Fibroblast of skin of left quadriceps (primary cell): ENCODE data around the gene RALGAPA1.
"Not testable (repeated sequence)": the region's sequence is repeated elsewhere in the genome, so short reads cannot be mapped to it uniquely, and the experiment has no call there.

Source experiments
- DNase-seq, 2 experiments: peaks; one replicate each; pipeline ENCODE4 v3.0.0-alpha.2; 2013; ENCODE audit warnings: low read depth in 2 of 2

The RALGAPA1 gene

DNA sequence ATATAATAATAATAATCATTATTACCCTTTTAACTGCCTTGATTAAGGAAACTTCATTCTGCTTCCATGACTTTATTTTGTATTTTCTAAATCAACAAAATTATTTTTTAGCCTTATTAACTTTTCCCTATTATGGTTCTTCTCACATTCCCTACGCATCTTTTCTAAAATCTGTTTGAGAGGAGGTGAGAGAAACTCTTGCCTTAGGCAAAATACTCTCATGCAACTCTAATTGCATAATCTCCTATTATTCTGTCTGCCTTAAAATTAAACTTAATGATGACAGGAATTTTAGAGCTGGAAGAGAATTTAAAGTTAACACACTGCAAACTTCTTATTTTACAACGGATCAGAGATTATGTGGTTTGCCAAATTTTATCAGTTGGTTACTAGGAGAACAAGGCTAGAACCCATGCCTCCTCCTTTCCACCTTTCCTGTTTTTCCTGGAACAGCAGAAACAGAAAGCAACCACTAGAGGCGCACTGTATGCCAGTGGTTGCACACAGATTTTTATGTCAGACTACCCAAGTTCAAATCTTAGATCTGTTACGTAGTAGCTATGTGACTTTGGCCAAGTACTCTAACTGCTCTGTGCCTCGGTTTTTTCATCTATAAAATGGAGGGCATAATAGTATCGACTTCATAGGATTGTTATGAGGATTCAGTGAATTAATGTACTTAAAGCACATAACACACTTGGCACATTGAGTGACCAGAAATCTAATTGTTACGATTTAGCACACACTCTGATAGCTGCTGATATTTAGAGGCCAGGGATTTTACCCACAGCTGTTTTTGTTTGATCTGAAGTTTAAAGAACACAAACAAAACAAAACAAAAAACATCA, 12.7 kb upstream of the RALGAPA1 start:
- DNase-seq, result no peak

DNA sequence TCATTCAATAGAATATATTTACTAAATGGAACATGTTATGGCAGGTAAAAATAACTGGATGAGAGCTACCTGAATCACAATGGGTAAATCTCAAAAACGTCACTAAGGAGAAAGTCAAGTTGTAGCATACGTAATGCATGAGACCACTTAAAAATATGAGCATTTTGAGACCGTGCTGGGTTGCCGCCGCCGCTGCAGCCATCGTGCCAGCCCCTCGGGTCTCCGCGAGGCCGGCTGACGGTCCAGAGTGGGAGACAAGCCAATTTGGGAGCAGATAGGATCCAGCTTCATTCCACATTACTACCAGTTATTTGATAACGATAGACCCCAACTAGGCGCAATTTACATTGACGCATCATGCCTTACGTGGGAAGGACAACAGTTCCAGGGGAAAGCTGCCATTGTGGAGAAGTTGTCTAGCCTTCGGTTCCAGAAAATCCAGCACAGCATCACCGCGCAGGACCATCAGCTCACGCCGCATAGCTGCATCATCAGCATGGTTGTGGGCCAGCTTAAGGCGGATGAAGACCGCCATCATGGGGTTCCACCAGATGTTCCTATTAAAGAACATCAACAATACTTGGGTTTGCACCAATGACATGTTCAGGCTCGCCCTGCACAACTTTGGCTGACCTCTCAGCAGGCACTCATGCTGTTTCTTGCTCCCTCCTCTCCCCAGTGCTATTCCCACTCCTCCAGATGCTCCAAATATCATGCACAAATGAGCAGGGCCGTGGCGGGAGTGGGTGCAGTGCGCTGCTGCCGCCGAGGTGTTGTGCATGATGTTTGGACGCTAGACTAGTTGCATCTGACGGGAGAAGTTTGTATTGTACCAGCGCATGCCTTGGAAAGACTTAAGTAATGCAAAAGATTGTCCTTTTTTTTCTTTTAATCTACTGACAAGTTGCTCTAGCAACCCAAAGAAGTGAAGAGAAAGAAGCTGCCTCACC, 10.8 kb upstream of the RALGAPA1 start:
- DNase-seq, result no peak

DNA sequence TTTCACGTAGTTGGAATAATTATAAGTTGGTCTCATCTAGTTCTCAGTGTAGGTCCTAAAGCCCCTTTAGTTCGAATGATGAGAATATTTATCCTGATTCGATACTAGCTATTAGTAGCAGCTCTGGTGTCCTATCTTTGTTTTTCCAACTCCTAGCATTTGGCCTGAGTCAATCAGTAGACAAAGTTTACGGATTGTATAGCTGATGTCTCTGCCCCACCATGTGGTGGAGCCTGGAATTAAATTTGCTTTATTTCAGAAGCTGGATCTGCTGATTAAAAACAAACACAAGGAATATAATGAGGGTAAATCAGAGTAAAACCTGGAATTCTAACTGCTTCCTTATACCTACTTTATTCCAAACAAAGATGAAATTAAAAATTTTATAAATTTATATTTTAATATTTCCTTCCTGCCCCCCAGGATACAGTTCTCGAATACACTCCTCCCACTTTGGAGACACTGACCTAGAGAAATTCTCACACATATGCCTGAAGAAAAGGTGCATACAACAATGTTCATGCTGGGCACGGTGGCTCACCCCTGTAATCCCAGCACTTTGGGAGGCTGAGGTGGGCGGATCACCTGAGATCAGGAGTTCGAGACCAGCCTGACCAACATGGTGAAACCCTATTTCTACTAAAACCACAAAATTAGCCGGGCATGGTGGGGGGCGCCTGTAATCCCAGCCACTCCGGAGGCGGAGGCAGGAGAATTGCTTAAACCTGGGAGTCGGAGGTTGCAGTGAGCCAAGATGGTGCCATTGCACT, 9.4 kb upstream of the RALGAPA1 start:
- no peak for DNase-seq

DNA sequence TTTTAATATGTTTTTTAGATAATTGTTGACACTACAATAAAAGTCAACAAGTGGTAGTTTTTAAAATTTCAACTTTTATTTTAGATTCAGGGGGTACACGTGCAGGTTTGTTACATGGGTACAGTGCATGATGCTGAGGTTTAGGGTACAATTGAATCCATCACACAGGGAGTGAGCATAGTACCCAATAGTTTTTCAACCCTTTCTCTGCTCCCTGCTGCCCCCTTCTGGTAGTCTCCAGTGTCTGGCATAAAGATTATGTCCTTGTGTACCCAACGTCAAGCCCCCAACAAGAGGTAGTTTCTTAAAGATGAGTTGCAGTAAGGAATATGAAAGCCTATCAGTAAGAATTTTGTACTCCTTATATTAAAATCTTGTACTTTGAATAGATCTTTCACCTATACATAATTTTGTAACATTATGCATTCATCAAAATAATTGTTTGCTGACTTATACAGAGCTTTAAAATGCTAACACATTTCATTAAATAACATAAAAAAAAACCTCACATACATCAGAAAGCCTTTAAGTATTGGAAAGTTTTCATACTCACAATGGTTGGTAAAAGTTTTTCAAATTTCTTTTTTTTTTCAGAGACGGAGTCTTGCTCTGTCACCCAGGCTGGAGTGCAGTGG, 5.4 kb upstream of the RALGAPA1 start:
- DNase-seq, result no peak

DNA sequence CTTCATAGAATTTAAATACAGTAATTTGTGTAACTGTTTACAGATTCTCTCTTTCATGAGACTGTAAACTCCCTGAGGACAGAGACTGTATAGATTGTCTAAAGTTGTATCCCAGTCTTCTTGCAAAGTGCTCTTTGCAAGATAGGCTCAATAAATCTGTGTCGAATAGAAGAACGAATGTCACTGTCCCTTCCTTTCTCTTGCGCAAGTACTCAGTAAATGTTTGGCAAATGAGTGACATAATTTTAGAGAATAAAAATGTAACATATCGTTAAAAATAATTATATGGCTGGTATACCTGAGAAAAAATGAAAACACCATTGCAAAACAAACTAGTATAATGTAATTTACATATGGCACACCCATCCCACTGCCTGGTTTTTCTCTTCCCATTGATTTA, 1.9 kb upstream of the RALGAPA1 start:
- DNase-seq, result no peak

DNA sequence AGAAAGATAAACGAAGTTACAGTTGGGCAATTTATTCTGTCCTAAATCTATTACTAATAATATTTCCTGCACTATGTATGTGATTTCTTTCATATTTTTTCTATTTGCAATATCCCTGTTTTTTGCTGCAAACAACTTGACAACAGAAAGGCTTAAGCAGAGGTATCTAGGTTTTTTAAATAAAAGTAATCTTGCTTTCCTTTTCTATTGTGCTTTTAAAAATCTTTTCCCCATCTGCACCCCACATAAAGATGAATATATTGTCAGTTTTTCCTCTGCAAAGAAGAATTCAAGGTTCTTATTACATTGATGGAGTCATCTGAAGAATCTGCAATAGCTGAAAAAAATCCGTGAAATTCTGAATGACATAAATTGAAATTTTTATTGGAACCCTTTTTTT, 502 bp upstream of the RALGAPA1 start:
- DNase-seq, result no peak

DNA sequence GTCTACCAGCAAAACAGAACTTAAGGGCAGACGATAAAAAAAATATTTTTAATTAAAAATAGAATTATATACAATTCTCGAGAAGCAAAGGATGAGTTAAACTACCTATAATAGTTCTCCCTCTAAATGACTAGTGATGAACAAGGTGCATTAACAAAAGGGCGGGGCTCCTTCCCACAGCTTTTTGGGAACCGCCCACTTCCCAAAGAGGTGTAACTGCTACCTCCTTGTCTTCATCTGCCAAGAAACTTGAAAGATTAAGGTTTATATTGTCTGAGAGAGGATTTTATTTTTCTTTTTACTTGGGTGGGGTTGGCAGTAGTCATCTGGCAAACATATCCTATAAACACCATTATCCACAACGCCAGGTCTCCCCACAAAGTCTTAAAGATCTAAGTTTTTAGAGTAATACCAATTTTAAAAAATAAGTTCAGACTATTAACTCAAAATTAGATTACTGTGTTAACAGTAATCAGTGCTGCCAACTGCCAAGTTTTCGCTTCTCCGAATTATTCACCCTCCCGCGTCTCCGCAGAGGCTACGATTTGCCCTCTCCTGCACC, 938 bp downstream of the RALGAPA1 start:
- no peak for DNase-seq

DNA sequence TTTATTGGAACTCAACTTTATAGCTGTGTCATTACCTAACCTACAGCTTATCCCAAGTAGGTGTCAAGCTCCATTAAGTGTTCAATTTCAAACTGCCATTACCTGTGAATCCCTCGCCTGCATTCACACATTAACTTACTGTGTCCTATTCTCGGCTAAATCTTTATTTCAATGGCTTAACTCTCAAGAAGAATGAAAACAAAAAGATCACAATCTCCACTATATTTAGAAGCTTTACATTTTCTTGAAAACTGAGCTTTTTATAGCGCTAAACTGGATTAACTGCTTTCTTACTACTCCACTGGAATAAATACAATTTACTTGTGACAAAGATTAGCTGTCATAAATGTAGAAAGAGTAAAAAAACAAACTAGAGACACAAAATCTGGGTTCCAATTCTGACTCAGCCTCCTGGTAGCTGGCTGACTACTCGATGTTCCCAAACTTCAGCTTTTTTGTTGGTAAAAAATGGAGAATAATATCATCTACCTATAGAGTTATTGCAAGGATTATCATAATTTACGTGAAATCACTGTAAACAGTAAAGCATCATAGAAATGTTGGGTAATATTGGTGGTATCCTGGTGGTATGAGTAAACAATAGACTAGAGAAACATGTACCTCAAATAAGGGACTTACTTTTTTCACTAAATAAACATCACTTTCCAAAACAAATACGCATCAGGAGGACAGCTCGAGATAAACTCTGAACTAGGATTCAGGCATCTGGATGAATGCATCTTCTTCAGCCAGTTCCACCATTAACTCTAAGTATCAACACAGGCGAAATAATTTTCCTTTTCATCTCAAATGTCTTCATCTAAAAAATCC, 1.7 kb downstream of the RALGAPA1 start:
- no peak for DNase-seq

DNA sequence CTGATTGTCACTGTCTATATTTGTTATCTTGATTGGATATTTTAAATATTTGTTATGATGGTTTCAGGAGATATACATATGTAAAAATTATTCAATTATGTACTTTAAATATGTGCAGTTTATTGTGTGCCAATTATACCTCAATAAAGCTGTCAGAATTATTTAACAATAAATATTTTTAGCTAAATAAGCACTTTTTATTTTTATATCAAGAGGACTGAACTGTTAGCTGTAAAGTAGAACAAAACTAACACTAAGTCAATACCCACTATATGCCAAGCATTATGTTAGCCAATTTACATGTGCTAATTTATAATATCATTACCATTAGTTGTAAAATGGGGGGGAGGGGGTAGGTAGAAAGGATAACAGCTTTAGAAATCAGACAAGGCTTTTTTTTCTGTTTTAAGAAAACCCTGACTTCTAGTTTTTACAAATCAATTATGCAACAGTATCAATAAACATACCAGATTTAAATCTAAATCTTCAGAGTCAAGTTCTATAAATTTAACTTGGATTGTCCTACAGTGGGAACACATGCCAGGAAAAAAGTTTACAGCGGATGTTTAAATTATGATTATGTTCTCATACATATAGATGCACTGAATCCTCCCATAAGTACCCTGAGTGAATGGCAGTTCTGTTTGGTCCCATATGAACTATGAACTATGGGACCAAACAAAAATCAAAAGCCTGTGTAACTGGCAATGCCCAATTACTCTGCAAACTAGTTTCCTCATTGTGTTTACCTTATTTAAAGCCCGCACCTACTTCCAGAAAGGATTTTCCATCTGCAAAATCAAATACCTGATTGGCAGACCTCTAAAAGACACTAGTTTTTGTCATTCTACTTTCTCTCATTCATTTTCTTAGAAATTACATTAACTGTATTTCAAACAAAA, 2.8 kb downstream of the RALGAPA1 start:
- DNase-seq, result no peak

DNA sequence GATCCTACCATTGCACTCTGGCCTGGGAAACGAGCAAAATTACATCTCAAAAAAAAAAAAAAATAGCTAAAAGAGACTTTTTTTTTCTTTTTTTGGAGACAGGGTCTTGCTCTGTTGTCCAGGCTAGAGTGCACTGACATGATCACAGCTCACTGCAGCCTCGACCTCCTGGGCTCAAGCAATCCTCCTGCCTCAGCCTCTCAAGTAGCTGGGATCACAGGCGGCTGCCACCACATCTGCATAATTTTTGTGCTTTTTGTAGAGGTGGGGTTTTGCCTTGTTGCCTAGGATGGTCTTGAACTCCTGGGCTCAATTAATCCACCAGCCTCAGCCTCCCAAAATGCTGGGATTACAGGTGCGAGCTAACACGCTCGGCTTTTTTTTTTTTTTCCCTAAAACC, 11.3 kb downstream of the RALGAPA1 start:
- no peak for DNase-seq

DNA sequence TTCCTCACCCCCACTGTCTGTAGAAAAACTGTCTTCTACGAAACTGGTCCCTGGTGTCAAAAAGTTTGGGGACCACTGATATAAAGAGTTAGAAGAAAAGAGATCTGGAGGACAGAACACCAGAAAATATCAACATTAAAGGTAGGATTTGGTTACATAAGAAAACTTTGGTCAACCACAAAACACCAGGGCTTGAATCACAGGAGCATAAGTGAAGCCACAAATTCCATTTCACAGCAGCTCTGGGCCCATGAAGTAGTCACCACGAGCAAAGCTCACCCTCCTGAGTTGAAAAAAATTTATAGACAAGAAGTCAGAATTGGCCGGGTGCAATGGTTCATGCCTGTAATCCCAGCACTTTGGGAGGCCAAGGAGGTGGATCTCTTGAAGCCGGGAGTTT, 19.4 kb downstream of the RALGAPA1 start:
- no peak for DNase-seq

DNA sequence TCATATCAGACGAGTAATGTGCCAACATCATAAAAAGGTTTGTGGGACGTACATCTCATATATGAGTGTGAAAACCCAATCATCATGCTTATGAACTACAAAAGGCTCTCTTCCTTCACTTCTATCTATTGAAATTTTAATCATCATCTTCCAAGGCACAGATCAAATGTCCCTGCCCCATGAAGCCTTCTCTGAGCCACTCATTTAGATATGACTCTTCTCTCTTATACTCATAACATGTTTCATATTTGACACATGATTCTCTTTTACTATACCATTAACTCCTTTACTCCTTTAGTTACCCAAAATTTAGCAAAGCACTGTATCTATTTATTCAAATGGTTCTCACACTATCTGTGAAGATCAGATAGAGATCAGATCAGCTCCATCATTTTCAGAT, 22.2 kb downstream of the RALGAPA1 start:
- no peak for DNase-seq

DNA sequence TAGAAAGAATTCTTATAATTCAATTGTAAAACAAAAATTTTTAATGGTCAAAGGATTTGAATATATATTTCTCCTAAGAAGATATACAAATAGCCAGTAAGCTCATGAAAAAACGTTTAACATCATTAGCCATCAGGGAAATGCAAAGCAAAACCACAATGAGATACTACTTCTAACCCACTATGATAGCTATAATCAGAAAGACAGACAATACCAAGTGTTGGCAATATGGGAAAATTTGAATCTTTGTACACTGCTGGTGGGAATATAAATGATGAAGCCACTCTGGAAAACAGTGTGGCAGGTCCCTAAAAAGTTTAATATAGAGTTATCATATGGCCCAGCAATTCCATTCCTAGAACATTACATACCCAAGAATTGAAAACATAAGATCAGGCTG, 25.4 kb downstream of the RALGAPA1 start:
- DNase-seq, result no peak

DNA sequence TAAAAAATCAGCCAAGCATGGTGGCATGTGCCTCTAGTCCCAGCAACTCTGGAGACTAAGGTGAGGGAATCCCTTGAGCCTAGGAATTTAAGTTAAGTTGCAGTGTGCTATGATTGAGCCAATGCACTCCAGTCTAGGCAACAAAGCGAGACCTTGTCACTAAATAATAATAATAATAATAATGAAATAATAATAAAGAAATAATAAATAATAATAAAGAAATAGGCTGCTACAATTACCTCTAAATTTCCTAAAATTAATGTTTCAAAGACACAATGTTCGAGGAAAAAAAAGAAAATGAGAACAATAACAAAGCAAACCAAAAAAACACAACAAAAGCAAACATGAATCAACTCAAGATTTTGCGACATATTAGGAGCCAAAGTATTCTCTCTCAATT, 29.7 kb downstream of the RALGAPA1 start:
- DNase-seq, result no peak

DNA sequence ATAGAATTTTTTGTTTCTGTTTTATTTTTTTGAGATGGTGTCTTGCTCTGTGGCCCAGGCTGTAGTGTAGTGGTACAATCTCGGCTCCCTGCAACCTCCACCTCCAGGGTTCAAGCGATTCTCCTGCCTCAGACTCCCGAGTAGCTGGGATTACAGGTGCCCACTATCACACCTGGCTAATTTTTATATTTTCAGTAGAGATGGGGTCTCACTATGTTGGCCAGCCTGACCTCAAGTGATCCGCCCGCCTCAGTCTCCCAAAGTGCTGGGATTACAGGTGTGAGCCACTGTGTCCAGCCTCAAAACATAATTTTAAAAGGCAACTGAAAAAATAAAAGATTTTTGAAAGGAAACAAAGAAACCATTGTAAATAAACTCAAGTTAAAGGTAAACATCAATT, 31.5 kb downstream of the RALGAPA1 start:
- not testable (repeated sequence) for DNase-seq

DNA sequence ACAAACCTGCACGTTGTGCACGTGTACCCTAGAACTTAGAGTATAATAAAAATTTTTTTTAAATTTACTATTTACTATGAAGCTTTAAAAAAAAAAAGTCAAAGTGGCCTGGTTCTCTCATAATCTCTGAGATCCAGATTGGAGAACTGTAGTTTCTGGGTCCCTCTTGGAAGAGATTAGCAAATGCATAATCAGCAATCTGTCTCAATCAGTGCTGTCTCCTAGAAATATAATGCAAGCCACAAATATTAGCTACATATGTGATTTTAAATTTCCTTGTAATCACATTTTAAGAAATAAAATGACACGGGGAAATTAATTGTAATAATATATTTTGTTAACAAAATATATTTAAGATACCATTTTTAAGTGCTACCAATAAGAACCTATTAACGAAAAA, 32.3 kb downstream of the RALGAPA1 start:
- DNase-seq, result no peak

DNA sequence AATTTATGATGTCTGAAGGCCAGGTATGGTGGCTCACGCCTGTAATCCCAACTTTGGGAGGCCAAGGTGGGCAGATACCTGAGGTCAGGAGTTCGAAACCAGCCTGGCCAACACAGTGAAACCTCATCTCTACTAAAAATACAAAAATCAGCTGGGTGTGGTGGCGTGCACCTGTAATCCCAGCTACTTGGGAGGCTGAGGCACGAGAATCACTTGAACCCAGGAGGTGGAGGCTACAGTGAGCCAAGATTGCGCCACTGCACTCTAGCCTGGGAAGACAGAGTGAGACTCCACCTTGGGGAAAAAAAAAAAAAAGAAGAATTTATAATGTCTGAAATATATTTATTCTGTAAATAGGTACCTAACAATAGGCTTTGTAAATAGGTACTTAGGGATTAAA, 33.0 kb downstream of the RALGAPA1 start:
- not testable (repeated sequence) for DNase-seq

DNA sequence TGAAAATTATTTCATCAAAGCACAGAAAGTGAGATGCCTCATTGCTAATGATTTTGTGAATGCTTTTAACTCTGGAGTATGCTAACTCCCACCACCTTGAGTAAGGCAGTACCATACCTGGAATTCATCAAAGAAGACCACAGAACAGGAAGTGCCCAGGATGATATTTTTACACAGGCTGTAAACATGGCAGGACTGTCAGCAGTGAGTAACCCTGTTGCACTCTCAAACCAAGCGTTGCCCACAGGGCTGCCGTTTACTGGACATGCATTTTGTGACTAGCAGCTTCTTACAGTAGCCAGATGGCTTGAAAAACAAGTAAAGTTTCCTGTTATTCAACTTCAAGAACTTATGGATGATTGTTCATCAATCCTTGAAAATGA, 42.4 kb downstream of the RALGAPA1 start:
- DNase-seq, result no peak

DNA sequence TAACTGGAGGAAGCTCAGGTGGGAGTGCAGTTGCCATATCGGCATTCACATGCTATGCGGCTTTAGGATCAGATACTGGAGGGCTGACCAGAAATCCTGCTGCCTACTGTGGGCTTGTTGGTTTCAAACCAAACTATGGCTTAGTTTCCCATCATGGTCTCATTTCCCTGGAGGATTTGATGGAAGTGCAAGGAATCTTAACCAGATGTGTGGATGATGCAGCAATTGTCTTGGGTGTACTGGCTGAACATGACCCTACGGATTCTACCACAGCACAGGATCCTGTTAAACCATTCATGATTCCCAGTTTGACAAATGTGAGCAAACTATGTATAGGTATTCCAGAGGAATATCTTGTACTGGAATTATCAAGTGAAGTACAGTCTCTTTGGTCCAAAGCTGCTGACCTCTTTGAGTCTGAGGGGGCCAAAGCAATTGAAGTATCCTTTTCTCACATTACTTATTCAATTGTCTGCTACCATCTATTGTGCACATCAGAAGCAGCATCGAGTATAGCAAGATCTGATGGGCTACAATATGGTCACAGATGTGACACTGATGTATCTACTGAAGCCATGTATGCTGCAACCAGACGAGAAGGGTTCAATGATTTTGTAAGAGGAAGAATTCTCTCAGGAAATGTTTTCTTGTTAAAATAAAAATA, 42.9 kb downstream of the RALGAPA1 start:
- DNase-seq, result no peak
